ENCODE measurements around the gene GATAD1.
A peak's percentile ranks its signal among the peaks of the same experiment; 100 is the strongest.
"Not testable (repeated sequence)": the region's sequence is repeated elsewhere in the genome, so short reads cannot be mapped to it uniquely, and the experiment has no call there.

GATAD1 gene

GRCh38 chr7:92447345-92448204 is at the start of gene GATAD1:
Gene GATAD1, plus strand, starts transcription at chr7:92447482. Its CDS starts 248 bp downstream, at chr7:92447730.
- DNase-seq (ENCODE audit: low read depth, low spot score) = peak; percentile 69

- no peak for DNase-seq (ENCODE audit: low read depth, low spot score)
Observed at GRCh38 chr7:92397542-92397941, 49.7 kb upstream of the GATAD1 start.

- DNase-seq (ENCODE audit: low read depth, low spot score) = no peak
Observed at GRCh38 chr7:92400013-92400412, 47.3 kb upstream of the GATAD1 start.

- DNase-seq (ENCODE audit: low read depth, low spot score) = no peak
Observed at GRCh38 chr7:92402920-92403759, 44.1 kb upstream of the GATAD1 start.

- DNase-seq (ENCODE audit: low read depth, low spot score) = no peak
Observed at GRCh38 chr7:92403760-92404074, 43.6 kb upstream of the GATAD1 start.

- DNase-seq (ENCODE audit: low read depth, low spot score) = no peak
Observed at GRCh38 chr7:92404170-92404614, 43.1 kb upstream of the GATAD1 start.

GRCh38 chr7:92409357-92409756 is 37.9 kb upstream of the GATAD1 start:
- DNase-seq (ENCODE audit: low read depth, low spot score) = no peak

GRCh38 chr7:92410162-92410561 is 37.1 kb upstream of the GATAD1 start:
- DNase-seq (ENCODE audit: low read depth, low spot score) = not testable (repeated sequence)

- DNase-seq (ENCODE audit: low read depth, low spot score) = no peak
Observed at GRCh38 chr7:92412745-92413144, 34.5 kb upstream of the GATAD1 start.

- DNase-seq (ENCODE audit: low read depth, low spot score) = no peak
Observed at GRCh38 chr7:92413550-92413949, 33.7 kb upstream of the GATAD1 start.

GRCh38 chr7:92415225-92415624 is 32.1 kb upstream of the GATAD1 start:
- DNase-seq (ENCODE audit: low read depth, low spot score) = no peak

- no peak for DNase-seq (ENCODE audit: low read depth, low spot score)
Observed at GRCh38 chr7:92417913-92418312, 29.4 kb upstream of the GATAD1 start.

GRCh38 chr7:92421676-92422435 is 25.4 kb upstream of the GATAD1 start:
- DNase-seq (ENCODE audit: low read depth, low spot score) = no peak

- DNase-seq (ENCODE audit: low read depth, low spot score) = no peak
Observed at GRCh38 chr7:92422926-92423325, 24.4 kb upstream of the GATAD1 start.

- no peak for DNase-seq (ENCODE audit: low read depth, low spot score)
Observed at GRCh38 chr7:92423710-92424131, 23.6 kb upstream of the GATAD1 start.

GRCh38 chr7:92425311-92425947 is 21.9 kb upstream of the GATAD1 start:
- DNase-seq (ENCODE audit: low read depth, low spot score) = no peak

- DNase-seq (ENCODE audit: low read depth, low spot score) = no peak
Observed at GRCh38 chr7:92427193-92427592, 20.1 kb upstream of the GATAD1 start.

GRCh38 chr7:92432299-92432946 is 14.9 kb upstream of the GATAD1 start:
- no peak for DNase-seq (ENCODE audit: low read depth, low spot score)

GRCh38 chr7:92433019-92433418 is 14.3 kb upstream of the GATAD1 start:
- DNase-seq (ENCODE audit: low read depth, low spot score) = no peak

GRCh38 chr7:92435542-92435941 is 11.7 kb upstream of the GATAD1 start:
- DNase-seq (ENCODE audit: low read depth, low spot score) = no peak
